ENCODE results near the gene SEC16A.

- TF ChIP-seq CTCF (IDR thresholded peaks at IDR 0.05; ENCODE audit: insufficient read depth, low read length) (no peak), POLR2AphosphoS5 (IDR thresholded peaks at IDR 0.05; ENCODE audit: low read depth) (no peak)
Observed at GRCh38 chr9:136451221-136451877, 31.5 kb downstream of the SEC16A start.
